HepG2 (cell line): ENCODE data around the gene C9orf50. TPM values are rescaled to one million over a fixed set of nuclear protein-coding genes. Genes with fewer than 3 reads are reported as not detected.

Source experiments
- DNMT3B ChIP-seq: conservative IDR thresholded peaks from 2 replicates; pipeline ENCODE4 v1.6.1; 2016; ENCODE audit warnings: missing biosample characterization, control low read depth
- DRAP1 ChIP-seq: IDR thresholded peaks from 2 replicates; pipeline ENCODE4 v1.6.1; 2016; ENCODE audit warnings: missing genetic modification reagents, missing compliant biosample characterization
- FUBP1 ChIP-seq: sonication (generic); formaldehyde crosslinking; IDR thresholded peaks from 2 replicates; pipeline ENCODE4 v1.5.1; 2020; ENCODE audit warnings: missing genetic modification reagents, mild to moderate bottlenecking, borderline replicate concordance
- GABPA ChIP-seq, 2 experiments: IDR thresholded peaks; 2 replicates each; pipeline ENCODE4 v1.6.1; 2011 to 2016; ENCODE audit warnings: low read depth in 2 of 2, low read length in 1 of 2, missing biosample characterization in 1 of 2, missing genetic modification characterization in 1 of 2
- IRF9 ChIP-seq: sonication (generic); formaldehyde crosslinking; IDR thresholded peaks from 2 replicates; pipeline ENCODE4 v1.8.0; 2022; ENCODE audit warnings: missing genetic modification reagents, mild to moderate bottlenecking, borderline replicate concordance
- MLLT10 ChIP-seq: sonication (generic); formaldehyde crosslinking; IDR thresholded peaks from 2 replicates; pipeline ENCODE4 v1.4.0; 2020; ENCODE audit warnings: missing genetic modification reagents
- MTA1 ChIP-seq: sonication (generic); formaldehyde crosslinking; IDR thresholded peaks from 2 replicates; pipeline ENCODE4 v1.4.0; 2020; ENCODE audit warnings: missing genetic modification reagents, mild to moderate bottlenecking, borderline replicate concordance
- SP1 ChIP-seq, 2 experiments: fragments of 450-650 bp in 1 of 2; sonication (generic) in 1 of 2; formaldehyde crosslinking in 1 of 2; IDR thresholded peaks; 2 replicates each; pipeline versions ENCODE4 v1.4.0 to v1.6.1; 2016 to 2020; ENCODE audit warnings: missing genetic modification reagents in 1 of 2
- ZNF609 ChIP-seq: sonication (generic); formaldehyde crosslinking; IDR thresholded peaks from 2 replicates; pipeline ENCODE4 v1.4.0; 2020; ENCODE audit warnings: mild to moderate bottlenecking, missing genetic modification reagents, borderline replicate concordance
- ZNF644 ChIP-seq: IDR thresholded peaks from 2 replicates; pipeline ENCODE4 v1.6.1; 2016; ENCODE audit warnings: low read depth
- ZSCAN5A ChIP-seq: sonication (generic); formaldehyde crosslinking; IDR thresholded peaks from 2 replicates; pipeline ENCODE4 v1.8.0; 2022; ENCODE audit warnings: mild to moderate bottlenecking, missing genetic modification reagents, borderline replicate concordance
- polyA plus RNA-seq, 8 experiments: library from polyadenylated mRNA; depleted of rRNA in 3 of 8; stranded (reverse) in 7 of 8; unstranded in 1 of 8; fragments of >200 nt; fragmentation: Illumina TruSeq in 4 of 8; extraction: Trizol in 4 of 8; gene quantifications; 2 replicates each; pipeline versions ENCODE4 v1.2.1 to v1.2.3, GENCODE V29; 2011 to 2016; ENCODE audit warnings: low read depth in 4 of 8, missing spikeins in 1 of 8, mixed read lengths in 1 of 8; ENCODE audit not compliant: insufficient read depth in 1 of 8
- total RNA-seq, 5 experiments: library from RNA; depleted of rRNA; stranded (reverse); fragments of >200 nt; fragmentation: Illumina TruSeq; extraction: Trizol; gene quantifications; 2 replicates each; pipeline ENCODE4 v1.2.3, GENCODE V29; 2016; ENCODE audit warnings: low read depth in 1 of 5

C9orf50 gene
- total and polyA plus RNA-seq, 2 of the 13 experiments (the other 11 are each of a cell fraction or from before 2014, with no cell fraction given) = not detected

- peak; percentile 88; the same call in 1 of the 2 replicates for TF ChIP-seq FUBP1 (CRISPR knock-in tag)
- peak; percentile 66; the same call in 1 of the 2 replicates for TF ChIP-seq DRAP1 (CRISPR knock-in tag)
- TF ChIP-seq ZNF644 (CRISPR knock-in tag) = no peak
- TF ChIP-seq MLLT10 (CRISPR knock-in tag) = no peak
- TF ChIP-seq MTA1 (CRISPR knock-in tag) = peak; percentile 73; the same call in 1 of the 2 replicates
- no peak for TF ChIP-seq IRF9 (CRISPR knock-in tag)
- TF ChIP-seq ZNF609 = peak; percentile 85; the same call in 1 of the 2 replicates
- TF ChIP-seq DNMT3B = no peak
- no peak for TF ChIP-seq SP1 (IDR thresholded peaks at IDR 0.05)
- 0 out of 2 replicates have a peak, but pooled peaks have one; percentile 27 for TF ChIP-seq SP1 (CRISPR knock-in tag; IDR thresholded peaks at IDR 0.05)
- peak; percentile 60; the same call in 1 of the 2 replicates for TF ChIP-seq ZSCAN5A
- no peak for TF ChIP-seq GABPA (IDR thresholded peaks at IDR 0.05; ENCODE audit: low read depth, low read length)
- peak; percentile 18; the same call in 1 of the 2 replicates for TF ChIP-seq GABPA (CRISPR knock-in tag; IDR thresholded peaks at IDR 0.05; ENCODE audit: low read depth)
Measured at GRCh38 chr9:129597355-129598088, 23.4 kb downstream of the C9orf50 start (continued).
